NCI-H1417 treated with DMSO at 0.1 percent for 48 hours (cell line): Measurements from ENCODE around the gene ADAMTS13.

ENCODE experiments used
- DNase-seq: peaks from one replicate; lab custom pipeline; 2025; lab: John Stamatoyannopoulos, UW

ADAMTS13 gene

DNA sequence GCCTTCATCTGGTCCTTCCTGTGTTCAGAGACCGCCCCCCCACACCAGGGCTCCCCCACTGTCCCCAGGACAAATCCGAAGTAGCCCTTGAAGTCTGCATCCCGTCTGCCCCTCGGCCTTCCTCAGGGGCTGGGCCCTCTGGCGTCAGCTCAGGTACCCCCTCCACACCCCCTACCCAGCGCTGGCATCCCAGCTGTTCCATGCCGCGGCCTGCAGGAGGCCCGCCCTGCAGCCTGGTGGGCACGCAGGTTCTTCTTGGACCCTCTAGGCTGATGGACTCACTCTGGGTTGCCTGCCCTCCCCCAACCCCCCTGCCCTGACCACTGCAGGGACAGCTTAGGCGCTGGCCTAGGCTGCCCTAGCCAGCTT lies 50.1 kb downstream of the ADAMTS13 start:
- no peak for DNase-seq

DNA sequence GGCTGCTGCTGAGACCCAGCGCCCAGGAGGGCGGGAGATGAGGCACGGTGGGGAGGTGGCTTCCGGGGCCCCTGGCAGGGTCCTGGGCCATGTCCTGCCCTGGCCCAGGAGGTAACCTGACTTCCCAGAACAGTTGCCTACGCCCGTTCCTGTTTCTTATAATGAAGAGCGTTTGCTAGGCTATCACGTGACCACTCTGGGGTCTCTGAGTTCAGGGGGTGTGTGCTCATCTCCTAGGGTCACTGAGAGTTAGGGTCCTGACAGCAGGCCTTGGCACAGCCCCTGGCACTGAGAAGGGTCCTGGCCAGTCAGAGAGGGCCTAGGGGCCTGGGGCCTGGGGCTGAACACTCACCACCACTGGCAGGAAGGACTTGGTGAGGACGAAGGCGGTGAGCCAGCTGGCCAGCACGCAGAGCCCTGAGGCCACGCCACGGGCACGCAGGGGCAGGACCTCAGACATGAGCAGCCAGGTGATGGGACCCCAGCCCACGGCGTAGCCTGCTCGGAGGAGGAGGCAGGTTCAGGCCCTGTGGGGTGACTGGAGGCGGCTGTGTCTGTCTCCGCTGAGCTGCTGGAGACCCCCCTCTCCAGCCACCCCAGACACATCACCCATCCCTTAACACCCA lies 50.7 kb downstream of the ADAMTS13 start:
- no peak for DNase-seq

DNA sequence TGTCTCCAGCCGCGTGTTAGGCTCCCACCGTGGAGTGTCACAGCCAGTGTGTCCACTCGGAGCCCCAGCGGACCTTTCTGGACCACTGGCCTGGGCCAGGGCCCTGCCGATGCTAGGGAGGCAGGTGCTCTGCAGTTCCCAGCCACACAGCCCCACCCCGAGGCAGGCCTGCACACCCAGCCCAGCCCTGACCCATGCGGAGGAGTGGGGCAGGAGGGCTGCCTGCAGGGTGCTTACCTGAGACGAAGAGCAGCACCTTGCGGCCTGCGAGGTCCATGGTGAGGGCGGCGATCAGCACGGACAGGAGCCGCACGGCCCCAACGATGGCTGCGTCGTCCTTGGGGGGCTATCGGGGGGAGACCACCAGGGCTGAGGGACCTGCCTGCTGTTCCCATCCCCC lies 51.6 kb downstream of the ADAMTS13 start:
- no peak for DNase-seq

DNA sequence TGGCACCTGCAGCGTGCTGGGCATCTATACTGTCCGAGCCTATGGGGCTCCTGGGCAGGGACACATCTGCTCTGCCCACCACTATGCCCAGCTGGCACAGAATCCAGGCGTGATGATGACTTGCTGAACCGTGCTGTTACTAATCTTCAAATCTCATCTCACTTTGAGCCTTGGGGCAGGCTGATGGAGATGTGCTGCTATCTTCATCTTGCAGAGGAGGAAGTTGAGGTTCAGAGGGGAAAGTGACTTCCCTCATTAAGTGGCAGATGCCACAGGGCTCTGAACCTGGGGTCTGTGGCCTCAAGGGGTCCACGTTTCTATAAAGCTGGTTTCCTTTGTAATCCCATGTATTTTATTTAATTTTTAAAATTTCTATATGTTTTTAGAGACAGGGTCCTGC lies 52.0 kb downstream of the ADAMTS13 start:
- DNase-seq = no peak

DNA sequence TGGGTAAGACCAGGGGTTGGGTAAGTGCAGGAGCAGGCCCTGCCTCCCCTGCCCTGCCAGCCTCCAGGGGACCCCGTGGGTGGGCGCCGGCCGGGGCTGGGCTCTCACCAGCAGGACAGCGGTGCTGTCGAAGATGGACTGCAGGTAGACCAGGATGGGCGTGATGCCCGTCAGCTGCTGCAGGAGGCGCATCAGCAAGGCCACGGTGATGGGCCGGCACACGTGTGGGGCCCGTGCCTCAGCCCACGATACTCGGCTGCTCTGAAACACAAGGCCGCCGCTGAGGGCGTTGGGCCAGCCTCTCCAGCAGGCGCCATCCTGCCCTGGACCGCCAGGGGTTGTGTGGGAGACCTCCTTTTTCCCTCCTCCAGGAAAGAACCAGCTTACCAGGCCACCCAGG lies 52.7 kb downstream of the ADAMTS13 start:
- no peak for DNase-seq

DNA sequence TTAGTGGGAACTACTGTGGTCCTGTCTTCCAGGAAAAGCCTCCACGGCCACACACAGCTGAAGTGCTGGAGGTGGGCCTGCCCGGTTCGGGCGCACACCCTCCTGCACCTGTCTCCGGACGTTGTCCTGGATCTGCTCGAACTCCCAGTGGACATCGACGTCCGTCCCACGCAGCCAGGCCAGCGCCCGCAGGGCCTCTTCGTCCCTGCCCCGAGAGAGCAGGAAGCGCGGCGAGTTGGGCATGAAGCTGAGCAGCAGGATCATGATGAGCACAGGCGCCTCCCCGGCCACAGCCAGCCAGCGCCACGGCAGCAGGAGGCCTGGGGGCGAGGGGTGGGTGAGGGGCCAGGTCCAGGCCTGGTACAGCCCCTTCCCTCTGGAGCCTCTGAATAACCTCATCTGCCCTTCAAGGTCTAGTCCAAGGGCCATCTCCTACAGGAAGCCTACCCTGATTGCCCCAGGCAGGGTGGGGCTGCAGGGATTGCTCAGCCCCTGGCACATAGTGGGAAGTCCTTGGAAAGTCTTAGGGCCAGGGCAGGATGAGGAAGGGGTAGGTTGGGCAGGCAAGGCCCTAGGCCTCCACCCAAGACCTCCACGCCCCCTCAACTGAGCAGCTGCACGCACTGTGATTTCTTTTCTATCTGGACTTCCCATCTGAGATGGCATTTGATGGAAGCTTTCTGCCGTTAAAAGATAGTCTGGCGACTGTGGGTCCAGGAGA lies 53.3 kb downstream of the ADAMTS13 start:
- DNase-seq = no peak

DNA sequence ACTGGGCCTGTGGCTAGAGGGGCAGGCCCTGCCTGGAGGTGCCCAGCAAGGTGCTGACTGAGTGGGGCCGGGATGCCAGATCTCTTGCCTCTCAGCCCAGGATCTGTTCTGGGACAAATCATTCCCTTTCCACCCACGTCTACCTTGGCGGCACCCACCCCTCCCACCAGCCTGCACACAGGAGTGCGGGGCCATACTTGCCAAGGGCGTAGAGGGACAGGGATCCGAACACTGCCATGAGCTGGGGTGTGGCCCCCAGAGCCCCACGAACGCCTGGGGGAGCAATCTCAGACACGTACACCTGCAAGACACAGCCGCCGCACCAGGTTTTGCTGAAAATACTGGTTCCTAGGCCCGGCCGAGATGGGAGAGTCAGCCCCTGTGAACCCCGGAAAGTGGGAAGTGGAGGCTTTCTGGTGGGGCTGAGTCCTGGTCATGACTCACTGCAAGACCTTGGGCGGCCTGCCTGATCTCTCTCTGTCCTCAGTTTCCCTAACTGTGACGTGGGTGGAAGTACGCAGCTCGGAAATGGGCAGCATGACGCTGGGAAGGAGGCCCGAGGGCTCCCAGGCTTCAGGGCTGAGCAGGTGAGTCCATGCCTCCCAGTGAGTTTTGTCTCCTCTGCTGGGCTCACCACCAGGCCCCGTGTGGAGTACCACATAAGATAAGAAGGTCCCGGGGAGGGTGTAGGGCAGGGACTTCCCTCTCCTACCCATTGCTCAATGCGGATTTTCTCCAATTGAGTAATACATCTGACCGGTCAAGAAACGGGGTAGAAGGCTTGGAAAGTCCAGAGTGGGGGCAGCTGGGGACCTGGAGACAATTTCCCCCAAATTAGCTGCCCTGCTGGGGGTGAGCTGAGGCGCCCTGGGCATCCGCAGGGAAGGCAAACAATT lies 54.1 kb downstream of the ADAMTS13 start:
- no peak for DNase-seq

DNA sequence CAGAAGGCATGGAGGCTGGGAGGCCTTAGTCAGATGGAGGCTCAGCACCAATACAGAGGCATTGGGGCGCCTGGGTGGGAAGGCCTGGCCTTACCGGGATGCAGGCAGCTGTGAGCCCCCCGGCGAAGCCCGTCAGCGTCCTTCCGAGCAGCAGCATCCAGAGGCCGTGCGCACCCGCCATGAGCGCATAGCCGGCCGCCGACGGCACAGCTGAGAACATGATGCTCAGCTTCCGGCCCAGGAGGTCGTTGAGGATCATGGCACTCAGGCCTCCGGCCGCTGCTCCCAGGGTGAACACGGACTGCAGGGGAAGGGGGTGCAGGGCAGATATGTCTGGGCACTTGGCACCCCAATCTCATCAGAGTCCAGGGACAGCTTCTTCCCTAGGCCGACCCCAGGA lies 54.8 kb downstream of the ADAMTS13 start:
- DNase-seq = no peak

DNA sequence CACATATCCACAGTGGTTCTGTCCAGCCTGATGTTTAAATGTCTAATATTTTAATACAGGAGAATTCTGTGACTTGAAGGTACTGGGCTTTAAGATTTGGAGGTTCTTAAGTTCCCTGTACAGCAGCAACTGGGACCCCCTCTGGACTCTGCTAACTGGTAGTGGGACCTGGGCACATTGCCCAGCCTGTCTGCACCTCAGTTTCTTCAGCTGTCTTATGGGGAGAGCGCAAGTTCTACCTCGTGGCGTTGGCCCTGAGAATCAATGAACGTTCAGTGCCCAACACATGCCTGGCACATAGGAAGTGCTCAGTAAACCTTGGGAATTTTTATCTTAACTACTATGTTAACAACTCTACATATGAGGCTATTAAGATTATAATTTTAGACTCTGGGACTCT lies 55.3 kb downstream of the ADAMTS13 start:
- no peak for DNase-seq

DNA sequence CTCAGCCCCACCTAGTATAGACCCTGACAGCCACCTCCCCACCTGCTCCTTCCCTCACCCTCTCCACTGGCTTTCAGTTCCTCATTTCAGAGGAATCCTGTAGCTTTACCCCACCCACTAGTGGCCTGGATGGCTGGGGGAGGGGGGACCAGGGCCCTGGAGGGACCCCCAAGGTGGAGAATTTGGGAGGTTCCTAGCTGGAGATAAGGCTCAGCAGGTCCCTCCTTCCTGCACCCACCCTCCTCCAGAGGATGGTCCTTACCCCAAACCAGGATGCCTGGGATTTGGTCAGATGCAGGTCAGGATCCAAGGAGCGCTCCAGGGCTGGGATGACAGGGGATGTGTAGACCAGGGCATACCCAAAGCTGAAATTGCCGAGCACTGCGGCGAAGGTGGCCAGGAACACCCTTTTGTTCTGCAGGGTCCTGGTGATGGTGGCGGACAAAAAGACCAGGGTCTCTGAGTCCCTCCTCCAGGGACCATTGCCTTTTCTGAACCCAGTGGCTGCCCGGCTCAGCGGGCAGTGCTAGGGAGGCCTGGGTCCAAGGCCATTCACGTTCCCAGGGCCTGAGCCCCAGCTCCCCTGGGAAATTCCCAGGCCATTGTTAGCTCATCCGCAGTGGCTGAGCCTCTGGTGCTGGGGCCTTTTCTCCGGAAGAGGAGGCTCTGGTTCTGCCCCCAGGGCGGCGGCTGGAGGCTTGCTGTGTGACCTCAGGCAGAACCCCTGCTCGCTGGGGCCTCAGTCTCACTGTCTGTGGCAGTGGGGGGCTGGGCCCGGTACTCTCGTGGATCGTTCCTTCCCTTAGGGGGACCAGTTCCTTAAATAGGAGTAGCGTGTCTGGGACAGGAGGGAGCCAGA lies 56.1 kb downstream of the ADAMTS13 start:
- no peak for DNase-seq

DNA sequence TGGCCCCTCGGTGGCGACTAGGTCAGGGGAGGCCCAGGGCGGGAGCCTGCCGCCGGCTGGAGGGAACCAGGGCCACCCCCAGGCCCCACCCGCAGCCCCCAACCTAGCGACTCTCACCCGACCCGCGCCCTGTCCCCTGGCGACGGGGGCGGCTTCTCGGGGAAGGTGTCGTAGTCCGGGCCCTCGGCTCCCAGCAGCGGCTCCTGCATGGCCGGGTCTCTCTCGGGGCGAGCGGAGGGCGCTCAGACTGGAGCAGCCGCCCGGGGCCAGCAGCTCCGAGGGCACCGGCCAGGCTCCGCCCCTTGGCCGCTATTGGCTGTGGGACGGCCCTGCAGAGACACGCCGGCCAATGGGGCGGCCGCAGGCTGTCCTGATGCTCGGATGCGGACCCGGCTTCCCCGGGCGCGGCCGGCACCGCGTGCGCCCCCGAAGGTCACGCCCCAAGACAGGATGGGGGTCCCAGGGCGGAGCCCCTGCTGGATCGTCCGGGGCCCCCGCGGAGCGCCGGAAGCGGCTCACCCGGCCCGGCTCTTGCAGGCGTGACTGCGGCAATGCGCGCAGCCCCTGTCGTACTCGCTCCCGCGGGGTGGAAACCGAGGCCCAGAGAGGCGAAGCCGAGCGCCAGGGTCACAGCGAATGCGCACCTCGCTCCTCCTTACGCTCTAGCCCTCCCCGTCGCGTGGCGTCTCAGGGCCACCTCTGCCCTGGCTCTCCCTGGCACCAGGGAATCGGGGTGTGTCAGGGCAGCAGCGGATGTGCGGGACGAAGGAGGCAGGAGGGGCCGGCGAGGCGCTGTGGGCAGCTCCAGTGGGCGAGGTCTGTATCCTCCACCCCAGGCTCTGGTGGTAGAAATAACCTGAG lies 56.9 kb downstream of the ADAMTS13 start, which contains the start of gene SLC2A6:
SLC2A6 (minus strand) TSS at position 249 of the 861 bp plus-strand sequence; CDS start at position 209, 40 bp downstream.
- DNase-seq = peak; percentile 39

DNA sequence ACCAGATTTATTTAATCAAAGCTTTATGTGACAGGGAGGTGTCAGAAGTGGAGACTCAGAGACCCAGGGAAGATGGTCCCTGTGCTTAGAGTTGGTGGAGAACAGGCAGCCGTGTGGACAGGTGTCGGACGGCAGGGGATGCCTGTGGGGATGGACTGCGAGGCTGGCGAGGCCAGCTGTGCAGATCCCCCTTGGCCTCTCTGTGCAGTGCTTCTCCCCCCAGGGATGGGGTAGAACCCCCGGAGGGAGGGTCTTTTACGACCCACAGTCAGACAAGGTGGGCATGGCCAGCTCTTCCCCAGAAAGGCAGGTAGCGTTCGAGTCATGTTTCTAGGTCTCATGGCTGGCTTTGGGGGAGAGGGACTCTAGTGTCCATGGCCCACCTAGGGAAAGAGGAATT lies 61.4 kb downstream of the ADAMTS13 start:
- DNase-seq = no peak

DNA sequence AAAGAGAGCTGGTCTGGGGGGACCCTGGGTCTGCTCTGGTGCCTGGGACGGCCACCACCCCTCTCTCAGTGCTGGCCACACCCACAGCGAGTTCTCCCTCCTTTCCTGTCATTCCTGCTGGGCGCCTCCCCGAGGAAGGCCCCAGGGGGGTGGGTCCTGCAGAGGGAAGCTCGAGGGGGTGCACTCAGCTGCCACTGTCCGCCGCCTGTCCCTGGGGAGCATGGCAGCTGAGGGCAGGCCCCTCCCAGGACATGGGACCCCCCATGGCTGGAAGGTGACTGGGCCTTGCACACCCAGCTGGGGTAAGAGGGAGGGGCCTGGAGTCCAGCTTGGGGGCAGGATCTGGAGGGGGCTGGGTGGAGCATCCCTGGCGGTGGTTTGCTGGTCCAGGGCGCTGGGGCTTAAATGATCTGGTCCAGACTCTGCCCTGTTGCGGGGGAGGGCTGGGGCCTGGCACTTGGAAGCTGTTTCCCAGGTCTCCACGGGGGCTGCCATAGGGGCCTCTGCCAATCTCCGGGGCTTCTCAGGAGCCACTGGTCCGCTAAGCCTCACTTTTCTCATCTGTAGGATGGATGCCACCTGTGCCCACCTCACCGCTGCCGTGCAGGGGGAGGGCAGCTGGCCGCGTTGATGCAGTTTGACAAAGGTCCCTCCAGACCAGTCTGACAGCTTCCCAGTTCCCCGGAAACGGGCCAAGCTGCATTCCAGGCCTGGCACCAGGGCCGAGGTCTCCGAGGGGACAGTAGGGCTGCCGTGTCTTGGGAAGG lies 62.7 kb downstream of the ADAMTS13 start:
- DNase-seq = no peak

DNA sequence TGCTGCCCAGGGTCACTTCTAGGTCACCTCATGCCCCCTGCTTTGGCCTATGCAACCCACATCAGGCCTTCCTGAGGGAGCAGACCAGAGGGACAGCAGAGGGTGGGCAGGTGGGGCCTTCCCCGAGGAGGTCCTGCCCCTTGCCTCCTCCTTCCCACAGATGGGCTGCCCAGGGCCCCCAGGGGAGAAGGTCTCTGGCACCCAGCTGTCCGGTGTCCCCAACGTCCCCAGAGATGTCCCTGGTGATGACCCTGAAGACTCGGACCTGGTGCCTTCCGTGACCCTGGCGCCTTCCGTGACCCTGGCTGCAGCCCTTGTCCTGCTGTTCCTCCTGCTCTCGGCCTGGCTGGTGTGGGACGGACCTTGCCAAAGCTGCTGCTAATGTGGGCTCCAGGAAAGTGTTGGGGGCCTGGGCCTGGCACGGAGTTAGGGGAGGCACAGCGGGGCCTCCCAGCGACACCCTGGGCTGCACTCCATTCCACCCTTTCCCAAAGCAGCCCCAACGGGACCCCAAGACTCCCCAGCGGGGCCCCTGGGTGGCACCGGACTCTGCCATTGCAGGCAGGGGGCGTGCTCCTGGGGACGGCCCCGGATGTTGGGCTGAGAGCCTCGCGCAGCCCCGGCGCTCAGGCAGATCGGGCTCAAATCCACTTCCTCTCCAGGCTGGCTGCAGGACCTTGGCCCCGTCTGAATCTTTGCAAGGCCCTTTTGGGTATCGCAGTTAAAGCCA lies 63.5 kb downstream of the ADAMTS13 start:
- DNase-seq = no peak

DNA sequence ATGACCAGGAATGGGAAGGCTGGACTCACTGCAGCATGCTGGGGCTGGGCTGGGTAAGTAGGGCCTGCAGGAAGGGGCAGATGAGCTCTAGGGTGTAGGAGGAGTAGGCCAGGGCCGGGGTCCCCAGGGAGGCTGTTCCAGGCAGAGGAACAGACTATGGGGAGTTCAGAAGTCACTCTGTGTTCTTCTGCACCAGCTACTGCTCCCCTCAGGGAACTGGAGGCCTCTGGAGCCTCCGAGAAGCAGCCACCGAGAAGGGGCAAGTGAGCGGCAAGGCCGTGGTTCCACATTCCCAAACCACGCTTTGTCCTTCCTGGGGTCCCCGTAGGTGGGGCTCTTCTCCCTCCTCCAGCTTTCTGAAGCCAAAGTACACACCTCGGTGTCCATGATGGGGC lies 65.2 kb downstream of the ADAMTS13 start:
- DNase-seq = no peak

DNA sequence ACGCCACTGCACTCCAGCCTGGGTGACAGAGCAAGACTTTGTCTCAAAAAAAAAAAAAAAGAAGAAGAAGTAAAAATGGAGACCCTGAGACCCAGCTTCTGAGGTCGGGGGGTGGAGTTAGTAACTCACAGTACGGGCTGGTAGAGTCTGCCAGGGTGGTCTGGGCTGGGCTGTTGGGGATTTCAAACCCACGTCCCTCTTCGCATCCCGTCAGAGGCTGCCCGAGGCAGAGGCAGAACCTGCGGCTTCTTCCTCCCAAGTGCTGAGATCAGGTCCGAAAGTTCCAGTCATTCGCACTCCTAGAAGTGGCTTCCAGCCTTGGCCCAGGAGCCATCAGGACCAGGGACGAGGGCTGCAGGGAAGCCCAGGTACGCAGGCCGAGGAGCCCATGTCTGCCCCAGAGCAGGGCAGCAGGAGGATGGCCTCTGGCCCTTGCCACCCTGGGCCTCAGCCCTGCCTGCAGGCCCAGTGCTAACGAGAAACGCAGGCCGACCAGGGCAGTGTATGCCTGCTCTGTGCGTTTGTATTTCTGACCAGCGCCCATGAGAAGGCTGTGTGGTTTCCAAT lies 66.6 kb downstream of the ADAMTS13 start:
- no peak for DNase-seq

DNA sequence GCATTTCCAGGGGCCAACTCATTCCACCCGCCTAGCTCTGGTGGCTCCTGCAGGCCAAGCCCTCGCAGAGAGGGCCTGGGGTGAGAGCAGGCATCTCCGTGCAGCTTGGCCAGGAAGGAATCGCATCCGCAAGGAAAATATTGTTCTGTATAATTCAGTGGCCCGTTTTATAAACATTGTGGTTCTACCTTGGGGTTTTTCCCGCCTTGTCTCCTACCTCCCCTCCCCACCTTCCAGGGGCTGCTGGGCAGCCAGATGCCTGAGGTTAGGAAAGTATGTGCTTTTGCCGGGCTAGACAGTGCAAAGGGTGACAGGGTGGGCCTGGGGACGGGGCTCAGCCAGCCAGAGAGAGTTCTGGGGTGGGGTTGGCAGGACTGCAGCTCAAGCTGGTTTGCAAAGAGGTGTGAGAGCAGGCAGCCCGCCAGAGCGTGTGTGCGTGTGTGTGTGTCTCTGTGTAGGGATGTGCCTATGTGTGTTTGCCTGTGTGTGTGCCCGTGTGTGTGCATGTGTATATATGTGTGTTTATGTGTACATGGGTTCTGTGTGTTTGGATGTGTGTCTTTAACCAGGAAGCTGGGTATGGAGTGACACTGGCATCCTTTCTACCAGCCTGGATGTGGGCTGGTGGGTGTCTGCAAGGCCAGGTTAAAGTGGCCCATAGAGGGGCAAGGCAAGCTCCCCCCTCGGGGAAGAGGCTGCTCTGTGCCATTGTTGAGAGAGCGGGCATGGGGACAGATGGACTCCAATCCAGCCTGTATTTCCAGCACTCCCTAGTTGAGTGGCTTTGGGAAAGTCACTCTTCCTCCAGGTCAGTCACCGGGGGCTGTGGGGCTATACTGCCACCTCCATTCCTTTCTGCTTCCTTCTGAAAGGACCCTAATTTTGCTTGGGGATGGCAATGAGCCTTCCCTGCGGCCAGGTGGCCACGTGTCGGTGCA lies 67.4 kb downstream of the ADAMTS13 start:
- no peak for DNase-seq

DNA sequence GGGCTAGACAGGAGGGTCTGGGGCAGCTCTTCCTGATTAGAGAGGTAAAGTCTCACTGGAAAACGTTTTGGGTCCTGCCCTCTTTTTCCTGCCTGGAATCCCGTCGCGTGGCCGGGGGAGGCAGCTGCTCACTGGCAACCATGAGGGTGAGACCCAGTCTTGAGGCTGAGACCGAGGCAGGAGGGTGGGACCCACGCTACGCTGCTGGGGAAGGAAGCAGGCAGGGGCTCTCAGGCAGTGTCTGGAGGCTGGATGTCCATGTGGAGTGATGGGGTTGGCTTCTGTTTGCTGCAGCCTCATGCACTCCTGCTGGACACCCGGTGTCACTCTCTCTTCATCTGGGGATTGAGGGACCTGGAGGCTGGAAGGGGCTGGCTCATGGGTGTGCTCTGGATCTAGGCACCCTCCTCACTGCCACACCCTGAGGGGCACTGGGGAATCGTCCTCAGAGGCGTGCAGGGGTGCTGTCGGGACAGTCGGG lies 68.1 kb downstream of the ADAMTS13 start:
- no peak for DNase-seq
